ENCODE results near the gene KIAA1549. TPM values are rescaled to one million over a fixed set of nuclear protein-coding genes. Genes with fewer than 3 reads are reported as not detected.

Gene KIAA1549
- total and polyA plus RNA-seq, 2 of the 4 experiments (the other 2 are of a cell fraction): 1.3 to 3.3 TPM

DNA sequence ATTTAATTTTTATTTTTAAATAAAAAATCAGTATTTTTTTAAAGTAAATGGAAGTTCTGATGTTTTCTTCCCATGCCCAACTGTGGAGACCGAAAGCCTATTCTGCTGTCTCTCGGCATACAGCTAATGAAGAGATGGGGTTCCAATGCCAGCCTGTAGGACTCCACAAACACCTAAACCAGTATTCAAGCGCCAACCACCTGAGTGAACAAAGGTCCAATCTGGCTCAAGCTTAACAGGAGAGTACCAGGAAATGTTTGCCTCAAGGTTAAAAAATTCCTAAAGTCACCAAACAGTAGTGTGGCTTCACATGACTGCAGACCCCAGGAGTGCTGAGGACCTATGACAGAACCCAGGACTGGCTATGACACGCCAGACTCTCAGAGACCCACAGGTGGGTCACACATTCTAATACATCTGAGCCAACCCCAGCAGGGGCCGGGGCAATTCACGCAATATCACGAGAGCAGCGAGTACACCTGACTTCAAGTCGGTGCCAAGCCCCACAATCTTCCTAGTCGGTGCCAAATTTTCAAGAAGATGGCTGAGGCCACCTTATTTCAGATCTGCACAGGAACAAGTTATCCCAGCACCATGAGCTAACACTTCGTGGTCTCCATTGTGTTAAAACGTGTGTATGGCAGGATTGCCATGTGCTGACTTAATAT lies 31.6 kb downstream of the KIAA1549 start:
- no peak overlapping the region for H3K23ac ChIP-seq (ENCODE audit: low read depth, low read length)
- no peak overlapping the region for H3K18ac ChIP-seq (ENCODE audit: low read depth, low read length)
- ChIA-PET POLR2A (ENCODE audit: unreplicated experiment) (no interaction called here), CTCF (interaction anchor here (1.4 kb wide), 1 partner anchor 67 kb away, joined by 3 read pairs; no protein-coding TSS in a partner anchor)
- no peak overlapping the region for H2BK15ac ChIP-seq (ENCODE audit: low read depth, low read length)
- no peak overlapping the region for H2BK120ac ChIP-seq (ENCODE audit: low read depth, low read length)
- no TSS peak for BruUV-seq (replicated peaks)
- no peak overlapping the region for H3K27ac ChIP-seq (ENCODE audit: insufficient read depth, low read length)
- no peak overlapping the region for H3K4me2 ChIP-seq (ENCODE audit: low read depth, low read length)
- in situ Hi-C loops (cut with MboI; ENCODE audit: low sequenced_read_pairs) (no loop called here), dilution Hi-C loops (cut with HindIII; ENCODE audit: low sequenced_read_pairs, unreplicated experiment) (no loop called here), intact Hi-C loops (cut with micrococcal nuclease) (no loop called here)
- H2AK9ac ChIP-seq (replicated peaks; ENCODE audit: low read depth, low read length, poor library complexity): no peak overlapping the region
- H3K4ac ChIP-seq (ENCODE audit: low read depth, low read length): no peak overlapping the region
- no peak for TF ChIP-seq CEBPB (IDR thresholded peaks at IDR 0.05; ENCODE audit: low read depth, low read length)
- no peak for TF ChIP-seq POLR2A (IDR thresholded peaks at IDR 0.05; ENCODE audit: low read depth, low read length)
- no peak for TF ChIP-seq MXI1 (IDR thresholded peaks at IDR 0.05; ENCODE audit: borderline replicate concordance, low read depth, low read length)
- TF ChIP-seq MAFK (IDR thresholded peaks at IDR 0.05; ENCODE audit: low read depth, low read length): no peak
- TF ChIP-seq, protein P1, sequence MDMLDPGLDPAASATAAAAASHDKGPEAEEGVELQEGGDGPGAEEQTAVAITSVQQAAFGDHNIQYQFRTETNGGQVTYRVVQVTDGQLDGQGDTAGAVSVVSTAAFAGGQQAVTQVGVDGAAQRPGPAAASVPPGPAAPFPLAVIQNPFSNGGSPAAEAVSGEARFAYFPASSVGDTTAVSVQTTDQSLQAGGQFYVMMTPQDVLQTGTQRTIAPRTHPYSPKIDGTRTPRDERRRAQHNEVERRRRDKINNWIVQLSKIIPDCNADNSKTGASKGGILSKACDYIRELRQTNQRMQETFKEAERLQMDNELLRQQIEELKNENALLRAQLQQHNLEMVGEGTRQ (IDR thresholded peaks at IDR 0.05; ENCODE audit: low read depth, low read length): no peak
- TF ChIP-seq RCOR1 (IDR thresholded peaks at IDR 0.05; ENCODE audit: insufficient replicate concordance, low read length): no peak
- no peak for TF ChIP-seq RAD21 (IDR thresholded peaks at IDR 0.05; ENCODE audit: low read length)
- TF ChIP-seq MAZ (IDR thresholded peaks at IDR 0.05; ENCODE audit: borderline replicate concordance, low read depth, low read length): no peak
- no peak for TF ChIP-seq BHLHE40 (IDR thresholded peaks at IDR 0.05; ENCODE audit: low read depth, low read length)
- no peak for TF ChIP-seq SMC3 (IDR thresholded peaks at IDR 0.05; ENCODE audit: low read depth, low read length)
- TF ChIP-seq NFE2L2 (IDR thresholded peaks at IDR 0.05; ENCODE audit: low read depth, low read length): no peak
- TF ChIP-seq, protein P2, sequence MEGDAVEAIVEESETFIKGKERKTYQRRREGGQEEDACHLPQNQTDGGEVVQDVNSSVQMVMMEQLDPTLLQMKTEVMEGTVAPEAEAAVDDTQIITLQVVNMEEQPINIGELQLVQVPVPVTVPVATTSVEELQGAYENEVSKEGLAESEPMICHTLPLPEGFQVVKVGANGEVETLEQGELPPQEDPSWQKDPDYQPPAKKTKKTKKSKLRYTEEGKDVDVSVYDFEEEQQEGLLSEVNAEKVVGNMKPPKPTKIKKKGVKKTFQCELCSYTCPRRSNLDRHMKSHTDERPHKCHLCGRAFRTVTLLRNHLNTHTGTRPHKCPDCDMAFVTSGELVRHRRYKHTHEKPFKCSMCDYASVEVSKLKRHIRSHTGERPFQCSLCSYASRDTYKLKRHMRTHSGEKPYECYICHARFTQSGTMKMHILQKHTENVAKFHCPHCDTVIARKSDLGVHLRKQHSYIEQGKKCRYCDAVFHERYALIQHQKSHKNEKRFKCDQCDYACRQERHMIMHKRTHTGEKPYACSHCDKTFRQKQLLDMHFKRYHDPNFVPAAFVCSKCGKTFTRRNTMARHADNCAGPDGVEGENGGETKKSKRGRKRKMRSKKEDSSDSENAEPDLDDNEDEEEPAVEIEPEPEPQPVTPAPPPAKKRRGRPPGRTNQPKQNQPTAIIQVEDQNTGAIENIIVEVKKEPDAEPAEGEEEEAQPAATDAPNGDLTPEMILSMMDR (conservative IDR thresholded peaks at IDR 0.05; ENCODE audit: low read depth, low read length): no peak
- no peak for TF ChIP-seq RFX5 (IDR thresholded peaks at IDR 0.05; ENCODE audit: low read depth, low read length)
- TF ChIP-seq ELK1 (IDR thresholded peaks at IDR 0.05; ENCODE audit: borderline replicate concordance, low read depth, low read length): no peak
- TF ChIP-seq CHD1 (IDR thresholded peaks at IDR 0.05; ENCODE audit: low read depth, low read length): no peak
- TF ChIP-seq FOS (IDR thresholded peaks at IDR 0.05; ENCODE audit: low read depth, low read length): no peak
- H3K9me3 ChIP-seq (ENCODE audit: control insufficient read depth, insufficient read depth, low read length): no peaks in the 10 kb centered on the region
- no peak overlapping the region for H3K56ac ChIP-seq (ENCODE audit: extremely low read depth, insufficient read depth, low read length)
- WGBS, 2 experiments (ENCODE audit: extremely low coverage in 2 of 2, insufficient read length in 1 of 2): 89% methylated on average over 5 of the region's 12 CpGs; no CpG with 5 or more reads in 1 of the 2 experiments
- no peaks in the 10 kb centered on the region for H3K27me3 ChIP-seq (ENCODE audit: control insufficient read depth, insufficient read depth, low read length)
- H3K14ac ChIP-seq (replicated peaks; ENCODE audit: low read depth, low read length): no peak overlapping the region
- no peaks in the 10 kb centered on the region for H3K9me1 ChIP-seq (ENCODE audit: insufficient read depth, low read length)
- no peak overlapping the region for H3K4me3 ChIP-seq (ENCODE audit: insufficient read depth, low read depth, low read length)
- H2BK5ac ChIP-seq (ENCODE audit: low read depth, low read length, poor library complexity, severe bottlenecking): no peak overlapping the region
- H2AK5ac ChIP-seq (ENCODE audit: low read depth, low read length): no peak overlapping the region
- no peak for ATAC-seq (ENCODE audit: low read depth)
- H4K91ac ChIP-seq (ENCODE audit: insufficient read depth, low read depth, low read length): no peak overlapping the region
- H3K9ac ChIP-seq (ENCODE audit: low read depth, low read length): no peak overlapping the region
- H4K8ac ChIP-seq (ENCODE audit: low read depth in 2 of 2, low read length in 2 of 2): no peak overlapping the region
- H3K79me1 ChIP-seq (ENCODE audit: low read depth in 1 of 2, low read length in 2 of 2): peaks cover 0 to 7% of the 10 kb centered on the region in 2 experiments; a peak in 3 of 4 replicates
- H2AFZ ChIP-seq (replicated peaks; ENCODE audit: low read length, poor library complexity): no peak overlapping the region
- no peak for DNase-seq
- no peak overlapping the region for H4K5ac ChIP-seq (ENCODE audit: low read depth, low read length)
- H3K36me3 ChIP-seq (ENCODE audit: control insufficient read depth, insufficient read depth, low read length): no peaks in the 10 kb centered on the region
- no peaks in the 10 kb centered on the region for H3K4me1 ChIP-seq (ENCODE audit: control insufficient read depth, insufficient read depth, low read length)
- H2BK20ac ChIP-seq (ENCODE audit: low read depth, low read length): no peak overlapping the region
- no peaks in the 10 kb centered on the region for H4K20me1 ChIP-seq (ENCODE audit: insufficient read depth, low read length)
